Measurements from ENCODE around the gene NUMBL. TPM values are rescaled to one million over a fixed set of nuclear protein-coding genes. Genes with fewer than 3 reads are reported as not detected.

NUMBL gene
- total and polyA plus RNA-seq, 2 of the 8 experiments (the other 6 are each of a cell fraction or from before 2014, with no cell fraction given), result 13.5 to 24.8 TPM

GRCh38 chr19:40619333-40620160 lies 70.9 kb downstream of the NUMBL start:
- CTCF ChIA-PET (ENCODE audit: partially characterized antibody), result interaction anchor here (0.6 to 3.2 kb wide), 3 partner anchors 14 to 1134 kb away, joined by 3 to 29 read pairs (median 5); no protein-coding TSS in a partner anchor
- Histone ChIP-seq H3K56ac (replicated peaks; ENCODE audit: insufficient read length, low read depth, low read length) (no peak overlapping the region), H3K36me3 (ENCODE audit: control insufficient read depth in 2 of 4, insufficient read depth in 4 of 4, low read length in 3 of 4) (peaks cover 3 to 25% (median 14%) of the 10 kb centered on the region in 4 experiments; a peak in 7 of 8 replicates), H4K5ac (ENCODE audit: insufficient read length, low read depth, low read length) (no peak overlapping the region), H3K4me1 (replicated peaks in 1 of 4; ENCODE audit: control insufficient read depth in 3 of 4, insufficient read depth in 4 of 4, low read length in 3 of 4) (peaks cover 0 to 18% (median 8%) of the 10 kb centered on the region in 4 experiments; a peak in 6 of 7 replicates), H3K18ac (ENCODE audit: extremely low read depth, low read length) (no peak overlapping the region), H2AK5ac (ENCODE audit: low read depth, low read length) (no peak overlapping the region), H4K8ac (ENCODE audit: extremely low read depth, insufficient read depth, low read length) (no peak overlapping the region), H2BK20ac (ENCODE audit: low read length) (no peak overlapping the region), H3K27ac (ENCODE audit: low read depth, low read length) (no peak overlapping the region), H2BK12ac (ENCODE audit: low read depth, low read length) (no peak overlapping the region), H3K4me2 (ENCODE audit: insufficient read depth in 1 of 2, low read depth in 2 of 2, low read length in 2 of 2) (no peak overlapping the region), H3K9ac (replicated peaks in 1 of 4; ENCODE audit: extremely low read depth in 1 of 4, low read depth in 3 of 4, low read length in 3 of 4) (no peak overlapping the region), H2BK15ac (ENCODE audit: low read length) (no peak overlapping the region), H3K79me1 (ENCODE audit: low read depth, low read length) (no peaks in the 10 kb centered on the region), H2AFZ (ENCODE audit: low read length) (no peak overlapping the region), H3K9me3 (ENCODE audit: insufficient read depth in 2 of 2, low read depth in 1 of 2, low read length in 1 of 2) (no peaks in the 10 kb centered on the region), H3K23me2 (ENCODE audit: low read depth, low read length) (peaks cover 2% of the 10 kb centered on the region; the same call in 1 of the 2 replicates), H4K20me1 (replicated peaks in 1 of 2; ENCODE audit: control insufficient read depth in 1 of 2, insufficient read depth in 2 of 2, low read length in 2 of 2) (peaks cover 2 to 4% of the 10 kb centered on the region in 2 experiments), H3K79me2 (ENCODE audit: control insufficient read depth in 1 of 2, insufficient read depth in 2 of 2, low read length in 2 of 2) (no peaks in the 10 kb centered on the region), H3K14ac (ENCODE audit: insufficient read length) (no peak overlapping the region), H3K4me3 (ENCODE audit: extremely low read depth in 1 of 4, insufficient read depth in 2 of 4, low read depth in 3 of 4, low read length in 4 of 4) (no peak overlapping the region), H2BK5ac (ENCODE audit: low read depth, low read length) (no peak overlapping the region), H3K4ac (replicated peaks; ENCODE audit: insufficient read length, low read depth, low read length) (no peak overlapping the region), H4K91ac (replicated peaks; ENCODE audit: insufficient read length, low read length) (no peak overlapping the region), H2BK120ac (replicated peaks; ENCODE audit: low read depth, low read length) (no peak overlapping the region), H3K27me3 (replicated peaks in 1 of 4; ENCODE audit: control insufficient read depth in 3 of 4, extremely low read depth in 1 of 4, insufficient read depth in 3 of 4, low read length in 3 of 4) (no peaks in the 10 kb centered on the region; a peak in 1 of 7 replicates), H3K23ac (ENCODE audit: insufficient read length) (no peak overlapping the region)
- WGBS, 2 experiments (ENCODE audit: extremely low coverage in 1 of 2, insufficient coverage in 1 of 2, insufficient read length in 1 of 2, insufficient replicate concordance in 2 of 2, low coverage in 1 of 2, low lambda C conversion rate in 2 of 2, missing lambda C conversion rate in 1 of 2), result 81% methylated on average over 11 of the region's 11 CpGs; no CpG with 5 or more reads in 1 of the 2 experiments
- FAIRE-seq (no peak), DNase-seq (ENCODE audit: low read depth in 1 of 2, low spot score in 2 of 2) (no peak)
- POLR2A ChIA-PET (ENCODE audit: partially characterized antibody), result interaction anchor here (0.6 to 1.7 kb wide), 4 partner anchors 10 to 852 kb away, joined by 3 to 5 read pairs (median 4); no protein-coding TSS in a partner anchor
- no peak for TF ChIP-seq BACH1 (IDR thresholded peaks at IDR 0.05; ENCODE audit: low read length)
- TF ChIP-seq RBBP5 (IDR thresholded peaks at IDR 0.05; ENCODE audit: borderline replicate concordance, low read depth, low read length), result no peak
- no peak for TF ChIP-seq JUN (IDR thresholded peaks at IDR 0.05; ENCODE audit: low read depth, low read length)
- no peak for TF ChIP-seq NRF1 (IDR thresholded peaks at IDR 0.05; ENCODE audit: low read depth, low read length)
- no peak for TF ChIP-seq EZH2 (IDR thresholded peaks at IDR 0.05; ENCODE audit: low read depth, low read length, severe bottlenecking)
- no peak for TF ChIP-seq EGR1 (IDR thresholded peaks at IDR 0.05; ENCODE audit: borderline replicate concordance, low read depth, low read length)
- no peak for TF ChIP-seq SUZ12 (IDR thresholded peaks at IDR 0.05; ENCODE audit: low read length)
- TF ChIP-seq CTBP2 (IDR thresholded peaks at IDR 0.05; ENCODE audit: borderline replicate concordance, insufficient read depth, insufficient read length, low read length), result no peak
- no peak for TF ChIP-seq HDAC6 (IDR thresholded peaks at IDR 0.05; ENCODE audit: low read depth, low read length)
- no peak for TF ChIP-seq MAFK (IDR thresholded peaks at IDR 0.05; ENCODE audit: low read depth, low read length)
- no peak for TF ChIP-seq CEBPB (IDR thresholded peaks at IDR 0.05; ENCODE audit: low read depth, low read length)
- TF ChIP-seq GTF2F1 (IDR thresholded peaks at IDR 0.05; ENCODE audit: borderline replicate concordance, low read depth, low read length), result no peak
- TF ChIP-seq SP1 (IDR thresholded peaks at IDR 0.05; ENCODE audit: low read depth, low read length), result no peak
